HG02852 (cell line): ENCODE measurements around the gene INPP4B.
"Not testable (repeated sequence)": the region's sequence is repeated elsewhere in the genome, so short reads cannot be mapped to it uniquely, and the experiment has no call there.

Experiments
- ATAC-seq: cut with Tn5 transposase; IDR thresholded peaks from one replicate; pipeline ENCODE4 v1.9.1; 2021; ENCODE audit warnings: mild to moderate bottlenecking, moderate library complexity; ENCODE audit not compliant: unreplicated experiment

The INPP4B gene

GRCh38 chr4:142826503-142827241, 19.4 kb downstream of the INPP4B start:
- ATAC-seq: no peak

DNA sequence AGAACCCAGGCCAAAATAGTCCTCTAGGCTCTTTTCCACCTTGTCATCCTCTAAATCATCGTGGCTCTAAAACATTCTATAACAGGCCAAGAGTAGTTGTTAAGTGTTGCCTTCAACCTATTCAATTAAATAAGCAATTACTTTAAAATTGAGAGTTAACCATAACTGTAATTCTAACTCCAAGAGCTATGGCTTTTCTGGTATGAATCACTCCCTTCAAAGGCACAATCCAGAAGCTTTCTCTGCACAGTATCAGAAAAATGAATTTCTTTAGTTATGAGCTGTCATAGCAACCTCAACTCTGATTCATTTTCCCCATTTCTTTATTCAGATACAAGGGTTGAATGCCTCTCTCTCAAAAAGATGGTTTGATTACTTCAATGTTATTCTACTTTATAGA, 21.7 kb downstream of the INPP4B start:
- ATAC-seq: no peak

DNA sequence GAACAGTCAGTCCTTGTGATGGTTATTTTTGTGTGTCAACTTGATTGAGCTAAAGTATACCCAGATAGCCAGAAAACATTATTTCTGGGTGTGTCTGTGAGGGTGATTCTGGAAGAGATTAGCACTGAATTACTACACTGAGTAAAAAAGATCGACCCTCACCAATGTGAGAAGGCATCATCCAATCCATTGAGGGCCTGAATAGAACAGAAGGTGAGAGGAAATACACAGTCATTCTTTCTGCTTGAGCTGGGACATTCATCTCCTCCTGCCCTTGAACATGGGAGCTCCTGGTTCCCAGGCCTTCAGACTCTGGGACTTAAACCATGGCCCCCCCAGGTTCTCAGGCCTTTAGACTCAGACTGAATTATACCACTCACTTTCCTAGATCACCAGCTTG, 22.3 kb downstream of the INPP4B start:
- no peak for ATAC-seq

DNA sequence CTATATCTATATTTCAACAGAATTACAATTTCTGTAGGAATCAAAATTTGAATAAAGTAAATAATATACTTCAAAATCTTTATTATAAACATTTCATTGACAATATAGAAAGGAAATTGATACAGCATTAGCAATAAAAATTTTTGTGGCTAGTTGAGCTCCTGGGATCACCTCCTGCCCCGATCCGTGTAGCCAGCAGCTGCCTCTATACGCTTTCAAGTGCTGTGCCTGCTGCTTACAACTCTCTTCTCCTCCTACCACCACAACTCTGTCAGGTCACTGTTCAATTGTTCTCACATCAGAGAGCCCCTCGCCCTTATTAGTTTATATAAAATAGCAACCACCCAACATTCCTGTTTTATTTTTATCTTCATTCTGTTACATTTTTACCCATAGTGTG, 27.6 kb downstream of the INPP4B start:
- ATAC-seq: no peak

- ATAC-seq: no peak
Measured at GRCh38 chr4:142818031-142818430, 28.1 kb downstream of the INPP4B start.

GRCh38 chr4:142817442-142817841, 28.7 kb downstream of the INPP4B start:
- no peak for ATAC-seq

DNA sequence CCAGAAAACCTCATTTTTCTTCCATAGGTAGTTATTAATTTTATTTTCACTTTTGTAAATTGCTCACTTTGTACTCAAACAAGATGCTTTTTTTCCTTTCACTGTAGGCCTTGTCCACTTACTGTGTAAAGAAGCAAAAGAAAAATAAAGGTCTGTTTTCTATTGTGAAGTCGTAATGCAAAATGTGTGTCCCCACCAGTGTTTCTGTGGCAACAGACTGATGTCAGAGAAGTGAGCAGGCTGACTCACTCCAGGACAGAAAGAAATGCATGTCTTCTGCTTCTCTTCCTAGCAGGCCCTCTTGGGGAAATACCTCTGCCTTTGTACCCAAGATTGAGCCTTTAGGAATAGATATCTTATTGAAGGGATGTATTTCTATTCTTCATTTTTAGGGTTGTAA, 30.3 kb downstream of the INPP4B start:
- ATAC-seq: no peak

DNA sequence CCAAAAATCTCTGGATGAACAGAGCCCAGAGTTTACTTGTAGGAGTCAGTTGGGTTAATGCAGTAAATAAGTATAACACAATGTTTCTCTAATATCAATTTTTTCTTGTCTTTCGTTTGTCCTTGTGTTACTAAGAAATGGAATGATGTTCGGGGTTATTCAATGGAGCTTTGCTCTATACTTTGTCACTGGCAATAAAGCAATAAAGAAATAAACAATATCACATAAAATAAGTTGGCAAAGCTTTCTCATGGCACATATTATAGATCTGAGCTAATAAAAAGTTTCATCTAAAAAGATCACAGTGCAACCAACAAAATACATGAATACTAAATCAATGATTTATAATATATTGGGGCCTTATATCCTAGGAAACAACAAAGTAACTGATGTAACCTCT, 32.7 kb downstream of the INPP4B start:
- no peak for ATAC-seq

- ATAC-seq: no peak
Measured at GRCh38 chr4:142812091-142812490, 34.0 kb downstream of the INPP4B start.

GRCh38 chr4:142811034-142811433, 35.1 kb downstream of the INPP4B start:
- no peak for ATAC-seq

GRCh38 chr4:142809559-142809958, 36.5 kb downstream of the INPP4B start:
- no peak for ATAC-seq

GRCh38 chr4:142803879-142804278, 42.2 kb downstream of the INPP4B start:
- not testable (repeated sequence) for ATAC-seq

- no peak for ATAC-seq
Measured at GRCh38 chr4:142801966-142802365, 44.1 kb downstream of the INPP4B start.

GRCh38 chr4:142781114-142781513, 65.0 kb downstream of the INPP4B start:
- no peak for ATAC-seq

DNA sequence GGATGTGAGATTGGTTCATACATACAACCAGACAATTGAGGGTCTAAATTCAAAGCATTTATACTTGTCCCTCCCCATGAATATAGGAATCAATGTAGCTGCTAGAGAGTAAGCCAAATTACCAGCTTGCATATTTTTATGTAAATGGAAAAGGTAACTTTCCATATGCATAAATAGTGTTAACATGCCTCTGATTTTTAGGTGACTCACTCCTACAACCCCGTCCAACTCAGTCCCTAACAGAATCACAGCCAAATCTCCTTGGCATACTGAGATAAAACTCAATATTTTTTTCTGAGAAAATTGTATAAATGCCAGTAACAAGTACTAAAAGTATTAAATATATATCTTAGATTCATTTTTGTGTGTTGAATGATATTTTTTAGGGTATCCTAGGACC, 67.2 kb downstream of the INPP4B start:
- no peak for ATAC-seq

DNA sequence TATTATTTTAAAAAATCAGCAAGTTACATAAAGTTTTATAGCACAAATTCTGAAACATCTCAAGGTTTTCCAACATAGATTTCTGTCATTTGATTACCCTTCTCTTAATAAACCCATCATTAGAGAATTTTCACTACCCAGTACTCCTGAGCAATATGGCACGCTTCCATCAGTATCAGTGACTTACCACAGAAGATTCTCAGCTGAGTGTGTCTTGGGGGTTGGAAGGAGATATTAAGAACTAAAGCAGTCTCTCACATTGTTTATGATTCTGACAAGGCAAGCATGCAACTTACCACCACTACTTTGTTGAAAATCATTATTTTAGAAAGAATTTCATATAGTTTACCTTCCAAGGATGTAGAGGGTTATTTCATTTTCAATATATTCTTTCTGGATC, 67.7 kb downstream of the INPP4B start:
- ATAC-seq: no peak

GRCh38 chr4:142777045-142777743, 68.9 kb downstream of the INPP4B start:
- no peak for ATAC-seq

GRCh38 chr4:142776026-142776425, 70.1 kb downstream of the INPP4B start:
- ATAC-seq: no peak

DNA sequence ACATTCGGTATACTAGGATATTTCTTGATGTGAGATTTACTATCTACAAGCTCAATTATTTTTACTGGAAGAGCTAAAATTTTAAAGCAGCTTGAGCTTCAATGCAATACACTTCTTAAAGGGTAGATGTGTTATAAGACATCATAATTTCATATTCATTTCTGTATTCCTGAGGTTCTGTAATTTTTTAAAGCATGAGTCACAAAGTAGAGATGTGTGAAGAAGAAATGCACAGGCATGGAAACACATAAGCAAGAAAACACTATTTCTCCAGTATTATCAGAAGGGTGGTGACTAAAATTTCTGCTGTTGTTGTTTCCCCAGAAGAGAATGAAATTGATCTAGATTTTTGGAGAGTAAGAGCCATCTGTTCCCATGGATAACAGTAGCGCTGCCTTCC, 72.6 kb downstream of the INPP4B start:
- no peak for ATAC-seq

DNA sequence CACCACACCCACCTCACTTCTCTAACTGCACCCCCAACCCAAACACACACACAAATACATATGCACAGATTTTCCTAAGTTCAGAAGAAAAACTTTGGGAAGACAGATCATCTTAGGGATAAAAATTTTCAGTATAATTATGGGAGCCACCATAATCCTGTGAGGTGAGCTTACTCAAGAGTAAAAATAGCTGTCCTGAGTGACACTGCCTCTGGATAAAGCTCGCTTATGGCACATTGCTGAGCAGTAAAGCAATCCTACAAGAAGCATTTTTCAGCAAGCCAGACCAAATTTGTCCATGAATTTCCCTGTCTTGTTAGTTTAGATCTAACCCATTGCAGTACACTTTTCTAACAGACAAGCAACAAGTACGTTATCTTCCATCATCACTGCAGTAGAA, 83.8 kb downstream of the INPP4B start:
- ATAC-seq: no peak

- ATAC-seq: no peak
Measured at GRCh38 chr4:142752202-142752786, 93.8 kb downstream of the INPP4B start.

- ATAC-seq: no peak
Measured at GRCh38 chr4:142743121-142743825, 102.8 kb downstream of the INPP4B start.
